WTC11 (cell line): Measurements from ENCODE around the gene LZTR1.

Experiments
- CTCF ChIP-seq: fragments of 200-600 bp; IDR thresholded peaks from 2 replicates; pipeline ENCODE4 v1.8.0; 2022; ENCODE audit warnings: antibody characterized with exemption
- ESRRA ChIP-seq: sonication (generic); formaldehyde crosslinking; IDR thresholded peaks from 2 replicates; pipeline ENCODE4 v1.8.1; 2022; ENCODE audit warnings: mild to moderate bottlenecking, missing genetic modification reagents, borderline replicate concordance
- NFE2L1 ChIP-seq: sonication (generic); formaldehyde crosslinking; IDR thresholded peaks from 2 replicates; pipeline ENCODE4 v1.8.1; 2023; ENCODE audit warnings: missing genetic modification reagents
- SP1 ChIP-seq: sonication (generic); formaldehyde crosslinking; conservative IDR thresholded peaks from 2 replicates; pipeline ENCODE4 v1.8.1; 2022; ENCODE audit warnings: missing genetic modification reagents
- TF ChIP-seq, protein P1 (sequence below): sonication (generic); formaldehyde crosslinking; IDR thresholded peaks from 2 replicates; pipeline ENCODE4 v1.8.0; 2022; ENCODE audit warnings: mild to moderate bottlenecking, missing genetic modification reagents

GRCh38 chr22:21026783-21027692 lies 44.9 kb downstream of the LZTR1 start:
- TF ChIP-seq SP1 (no peak), CTCF (no peak), NFE2L1 (CRISPR knock-in tag) (no peak), ESRRA (CRISPR knock-in tag) (no peak)
- TF ChIP-seq, protein P1, sequence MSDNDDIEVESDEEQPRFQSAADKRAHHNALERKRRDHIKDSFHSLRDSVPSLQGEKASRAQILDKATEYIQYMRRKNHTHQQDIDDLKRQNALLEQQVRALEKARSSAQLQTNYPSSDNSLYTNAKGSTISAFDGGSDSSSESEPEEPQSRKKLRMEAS = no peak
